ENCODE results near the gene ODF2. TPM values are rescaled to one million over a fixed set of nuclear protein-coding genes. Genes with fewer than 3 reads are reported as not detected.

ODF2 gene
- polyA plus RNA-seq (2011; rRNA removed) = 22.9 and 24.7 TPM in 2 replicates
- 23.0 and 24.6 TPM in 2 replicates for polyA plus RNA-seq (2012; cell fraction: cytosol; rRNA removed)
- polyA plus RNA-seq (2012; cell fraction: nucleus; rRNA removed) = 74.3 and 90.1 TPM in 2 replicates
- polyA plus RNA-seq (2017; fragmentation: RNase III; extraction: RNeasy Plus Mini Kit Qiagen cat#74134 plus additional on column Dnase treatment) = 29.6 to 32.0 TPM (median 30.5 TPM) in 3 replicates
- 13.6 and 14.4 TPM in 2 replicates for polyA minus RNA-seq (2011; rRNA and poly(A)+ RNA removed)

DNA sequence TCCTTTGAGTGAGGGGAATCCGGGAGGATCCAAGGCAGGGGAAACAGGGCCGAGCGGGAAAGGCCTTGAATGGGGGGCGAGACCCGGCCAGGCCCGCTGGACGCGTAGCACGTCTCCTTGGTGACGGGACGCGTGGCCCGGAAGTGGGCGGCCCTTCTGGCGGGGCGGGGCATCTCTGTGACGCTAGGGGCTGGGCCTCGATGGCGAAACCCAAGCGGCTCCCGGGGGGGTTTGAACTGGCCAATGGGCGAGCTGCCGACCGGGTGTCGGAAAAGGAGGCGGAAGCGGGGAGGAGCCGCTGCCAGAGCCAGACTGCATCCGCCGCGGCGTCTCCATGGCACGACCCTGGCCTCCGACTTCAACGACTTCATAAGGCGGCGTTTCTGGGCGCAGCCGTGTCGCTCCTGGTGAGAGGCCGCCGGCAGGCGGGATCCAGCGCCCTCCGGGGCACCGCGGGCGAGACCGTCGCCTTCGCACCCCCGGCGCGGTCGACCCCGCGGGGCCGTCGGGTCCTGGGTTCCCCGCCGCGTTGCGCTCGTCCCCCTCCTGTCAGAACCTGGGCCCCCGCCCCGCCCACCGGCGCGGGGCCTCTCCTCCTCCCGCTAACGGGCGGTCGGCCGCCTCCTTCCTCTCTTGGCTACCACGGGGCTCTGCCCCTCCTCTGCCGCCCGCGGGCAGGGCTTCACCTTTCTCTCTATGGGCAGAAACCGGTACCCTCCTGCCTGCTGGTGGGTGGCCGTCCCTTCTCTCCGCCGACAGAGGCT is at the start of gene ODF2:
ODF2 (plus strand) TSS at position 158 of the 764 bp plus-strand sequence; CDS start at position 244, 86 bp downstream.
- DNase-seq (ENCODE audit: low read depth in 1 of 2, low spot score in 1 of 2) (peak; percentile 96 to 98), FAIRE-seq (peak; percentile 72), ATAC-seq (peak; percentile 89)
- peak within 1 kb of the TSS; percentile 91 for H3K4me2 ChIP-seq
- POLR2A ChIA-PET = interaction anchor here (0.6 kb wide), 1 partner anchor 10 kb away, joined by 3 read pairs; no protein-coding TSS in a partner anchor
- peak within 1 kb of the TSS; percentile 100 for H3K4me3 ChIP-seq
- peaks cover 9% of the 10 kb centered on the region for H3K4me1 ChIP-seq
- TF ChIP-seq HES2 (IDR thresholded peaks at IDR 0.05) (no peak), PHF8 (IDR thresholded peaks at IDR 0.05; ENCODE audit: borderline replicate concordance, low read depth) (peak; percentile 65), HDAC2 (IDR thresholded peaks at IDR 0.05) (no peak), CBX8 (IDR thresholded peaks at IDR 0.05) (no peak), MYC (IDR thresholded peaks at IDR 0.05; ENCODE audit: borderline replicate concordance, low read length) (peak; percentile 20; the same call in 1 of the 2 replicates), HEYL (CRISPR knock-in tag; IDR thresholded peaks at IDR 0.05) (no peak), NR3C1 (IDR thresholded peaks at IDR 0.05) (no peak), ELK1 (IDR thresholded peaks at IDR 0.05; ENCODE audit: low read depth, low read length) (0 out of 2 replicates have a peak, but pooled peaks have one; percentile 49), FOSB (CRISPR knock-in tag; IDR thresholded peaks at IDR 0.05) (no peak), MAZ (IDR thresholded peaks at IDR 0.05; ENCODE audit: borderline replicate concordance, low read depth, low read length) (no peak), RNF2 (IDR thresholded peaks at IDR 0.05; ENCODE audit: borderline replicate concordance, low read depth) (no peak), CEBPB (IDR thresholded peaks at IDR 0.05) (peak; percentile 18 to 87; a peak in 3 of 4 replicates), JUNB (IDR thresholded peaks at IDR 0.05) (no peak), ZNF302 (CRISPR knock-in tag; IDR thresholded peaks at IDR 0.05) (no peak), POLR2A (IDR thresholded peaks at IDR 0.05; ENCODE audit: low read length) (peak; percentile 55), MAFK (IDR thresholded peaks at IDR 0.05; ENCODE audit: partially characterized antibody) (no peak), E2F6 (IDR thresholded peaks at IDR 0.05; ENCODE audit: borderline replicate concordance, low read depth) (no peak), TFCP2L1 (CRISPR knock-in tag; IDR thresholded peaks at IDR 0.05) (no peak), RAD21 (conservative IDR thresholded peaks at IDR 0.05 in 1 of 2, IDR thresholded peaks at IDR 0.05 in 1 of 2) (no peak), SREBF2 (IDR thresholded peaks at IDR 0.05) (no peak), CTCF (IDR thresholded peaks at IDR 0.05) (no peak), GATA3 (IDR thresholded peaks at IDR 0.05; ENCODE audit: borderline replicate concordance) (no peak), JUN (IDR thresholded peaks at IDR 0.05) (peak; percentile 30 to 35; a peak in 1 of 5 replicates), RFX5 (IDR thresholded peaks at IDR 0.05) (no peak), BCL3 (IDR thresholded peaks at IDR 0.05) (peak; percentile 40; the same call in 1 of the 3 replicates), MAX (IDR thresholded peaks at IDR 0.05) (peak; percentile 36; the same call in 1 of the 2 replicates)
- TF ChIP-seq, protein P1, sequence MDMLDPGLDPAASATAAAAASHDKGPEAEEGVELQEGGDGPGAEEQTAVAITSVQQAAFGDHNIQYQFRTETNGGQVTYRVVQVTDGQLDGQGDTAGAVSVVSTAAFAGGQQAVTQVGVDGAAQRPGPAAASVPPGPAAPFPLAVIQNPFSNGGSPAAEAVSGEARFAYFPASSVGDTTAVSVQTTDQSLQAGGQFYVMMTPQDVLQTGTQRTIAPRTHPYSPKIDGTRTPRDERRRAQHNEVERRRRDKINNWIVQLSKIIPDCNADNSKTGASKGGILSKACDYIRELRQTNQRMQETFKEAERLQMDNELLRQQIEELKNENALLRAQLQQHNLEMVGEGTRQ (IDR thresholded peaks at IDR 0.05) = peak; percentile 18; the same call in 1 of the 2 replicates
- no peaks in the 10 kb centered on the region for H3K9me3 ChIP-seq
- H3K27ac ChIP-seq = peak within 1 kb of the TSS; percentile 89 to 95
- CTCF ChIA-PET = interaction anchor here (0.6 to 4.5 kb wide), 5 partner anchors 14 to 169 kb away, joined by 3 to 27 read pairs (median 3); no protein-coding TSS in a partner anchor
- 4% methylated on average over 16 of the region's 82 CpGs for WGBS (ENCODE audit: missing lambda C conversion rate)
